GM12892 (cell line): ENCODE results near the gene MAP1LC3C.

Source experiments
- POLR2A ChIP-seq: IDR thresholded peaks from 2 replicates; pipeline ENCODE4 v1.6.1; 2011; ENCODE audit warnings: low read depth, low read length, control low read depth
- POLR2AphosphoS5 ChIP-seq: IDR thresholded peaks from 2 replicates; pipeline ENCODE4 v1.6.1; 2011; ENCODE audit warnings: low read depth, low read length, control low read depth

- TF ChIP-seq POLR2AphosphoS5 (no peak), POLR2A (no peak)
Observed at GRCh38 chr1:242000434-242000833, 1.5 kb upstream of the MAP1LC3C start.
